ENCODE data around the gene YTHDF2. TPM values are rescaled to one million over a fixed set of nuclear protein-coding genes. Genes with fewer than 3 reads are reported as not detected.
A peak's percentile ranks its signal among the peaks of the same experiment; 100 is the strongest.

The YTHDF2 gene
- total RNA-seq, 5 donors from 2014 or later (not counting 1 experiment from before 2014, with no cell fraction given) = 61.3 to 77.3 (median 67.0) TPM

- Histone ChIP-seq H3K4me3 (ENCODE audit: control insufficient read depth in 1 of 2, extremely low read depth in 1 of 2, low read length in 1 of 2) (no peak overlapping the region), H3K27ac (ENCODE audit: low read length) (no peak overlapping the region), H3K4me1 (ENCODE audit: control insufficient read depth in 1 of 2, extremely low read depth in 1 of 2, insufficient read depth in 2 of 2, low read length in 2 of 2) (peaks cover 2 to 16% of the 10 kb centered on the region in 2 experiments), H3K27me3 (replicated peaks in 1 of 2; ENCODE audit: control insufficient read depth in 2 of 2, extremely low read depth in 1 of 2, insufficient read depth in 2 of 2, low read length in 1 of 2) (no peaks in the 10 kb centered on the region), H3K9me3 (no peaks in the 10 kb centered on the region), H3K36me3 (ENCODE audit: control insufficient read depth in 2 of 2, extremely low read depth in 1 of 2, insufficient read depth in 1 of 2, low read length in 1 of 2) (no peaks in the 10 kb centered on the region)
- no peak for ATAC-seq (replicated peaks in 1 of 4)
- no peaks in the 10 kb centered on the region for H3K9me3 Mint-ChIP-seq
- no peaks in the 10 kb centered on the region for H3K27me3 Mint-ChIP-seq
- H3K36me3 Mint-ChIP-seq = no peaks in the 10 kb centered on the region
- no peak overlapping the region for H3K27ac Mint-ChIP-seq
- WGBS (ENCODE audit: insufficient coverage) = 100% methylated on average over 1 of the region's 17 CpGs
- POLR2A ChIA-PET = interaction anchor here in 1 of 2 donors (1.7 kb wide), 1 partner anchor 40 kb away, joined by 5 read pairs; the partner anchor contains the start of gene YTHDF2
- H3K4me1 Mint-ChIP-seq = peaks cover 5 to 10% (median 9%) of the 10 kb centered on the region in 3 donors
- CTCF ChIA-PET = interaction anchor here (0.7 to 2.8 kb wide), 4 partner anchors 8 to 1632 kb away, joined by 3 to 16 read pairs (median 9); no protein-coding TSS in a partner anchor
- no peak for DNase-seq
- H3K4me3 Mint-ChIP-seq = peak overlapping the region in 2 of 3 donors; percentile 75 to 78
These were observed 39.6 kb downstream of the YTHDF2 start for GRCh38 chr1:28776341-28776740.

- H3K4me1 Mint-ChIP-seq = peaks cover 5 to 10% (median 9%) of the 10 kb centered on the region in 3 donors
- H3K27me3 Mint-ChIP-seq = no peaks in the 10 kb centered on the region
- Histone ChIP-seq H3K27me3 (replicated peaks in 1 of 2; ENCODE audit: control insufficient read depth in 2 of 2, extremely low read depth in 1 of 2, insufficient read depth in 2 of 2, low read length in 1 of 2) (no peaks in the 10 kb centered on the region), H3K36me3 (ENCODE audit: control insufficient read depth in 2 of 2, extremely low read depth in 1 of 2, insufficient read depth in 1 of 2, low read length in 1 of 2) (no peaks in the 10 kb centered on the region), H3K27ac (ENCODE audit: low read length) (no peak overlapping the region), H3K4me3 (ENCODE audit: control insufficient read depth in 1 of 2, extremely low read depth in 1 of 2, low read length in 1 of 2) (no peak overlapping the region), H3K4me1 (ENCODE audit: control insufficient read depth in 1 of 2, extremely low read depth in 1 of 2, insufficient read depth in 2 of 2, low read length in 2 of 2) (peaks cover 2 to 16% of the 10 kb centered on the region in 2 experiments), H3K9me3 (no peaks in the 10 kb centered on the region)
- DNase-seq (no peak), ATAC-seq (replicated peaks in 1 of 4) (no peak)
- 90% methylated on average over 2 of the region's 2 CpGs for WGBS (ENCODE audit: insufficient coverage)
- POLR2A ChIA-PET = no interaction called here
- no peaks in the 10 kb centered on the region for H3K36me3 Mint-ChIP-seq
- no peaks in the 10 kb centered on the region for H3K9me3 Mint-ChIP-seq
- no peak overlapping the region for H3K27ac Mint-ChIP-seq
- CTCF ChIA-PET = no interaction called here
- no peak overlapping the region for H3K4me3 Mint-ChIP-seq
These were observed 41.3 kb downstream of the YTHDF2 start for GRCh38 chr1:28778021-28778420.

- no peak overlapping the region for H3K4me3 Mint-ChIP-seq
These were observed 43.1 kb downstream of the YTHDF2 start for GRCh38 chr1:28779751-28780408.

GRCh38 chr1:28781305-28781704 is 44.6 kb downstream of the YTHDF2 start:
- H3K27ac ChIP-seq (ENCODE audit: low read length) = no peak overlapping the region
- no peaks in the 10 kb centered on the region for H3K27me3 Mint-ChIP-seq
- POLR2A ChIA-PET = no interaction called here
- H3K4me1 ChIP-seq (ENCODE audit: control insufficient read depth in 1 of 2, extremely low read depth in 1 of 2, insufficient read depth in 2 of 2, low read length in 2 of 2) = peaks cover 0 to 6% of the 10 kb centered on the region in 2 experiments
- H3K4me3 ChIP-seq (ENCODE audit: control insufficient read depth in 1 of 2, extremely low read depth in 1 of 2, low read length in 1 of 2) = no peak overlapping the region
- no peaks in the 10 kb centered on the region for H3K36me3 ChIP-seq (ENCODE audit: control insufficient read depth in 2 of 2, extremely low read depth in 1 of 2, insufficient read depth in 1 of 2, low read length in 1 of 2)
- no peaks in the 10 kb centered on the region for H3K9me3 ChIP-seq
- no peaks in the 10 kb centered on the region for H3K36me3 Mint-ChIP-seq
- DNase-seq (no peak), ATAC-seq (replicated peaks in 1 of 4) (no peak)
- H3K9me3 Mint-ChIP-seq = no peaks in the 10 kb centered on the region
- H3K27me3 ChIP-seq (replicated peaks in 1 of 2; ENCODE audit: control insufficient read depth in 2 of 2, extremely low read depth in 1 of 2, insufficient read depth in 2 of 2, low read length in 1 of 2) = no peaks in the 10 kb centered on the region
- no peak overlapping the region for H3K27ac Mint-ChIP-seq
- CTCF ChIA-PET = no interaction called here
- H3K4me1 Mint-ChIP-seq = peaks cover 7 to 10% (median 7%) of the 10 kb centered on the region in 3 donors
- WGBS (ENCODE audit: insufficient coverage) = 74% methylated on average over 3 of the region's 11 CpGs
- no peak overlapping the region for H3K4me3 Mint-ChIP-seq

More at GRCh38 chr1:28779751-28780408, 43.1 kb downstream of the YTHDF2 start:
- H3K27ac ChIP-seq (ENCODE audit: low read length) = no peak overlapping the region
- no peak for ATAC-seq (replicated peaks in 1 of 4)
- no peak overlapping the region for H3K4me3 ChIP-seq (ENCODE audit: control insufficient read depth in 1 of 2, extremely low read depth in 1 of 2, low read length in 1 of 2)
- Mint-ChIP-seq H3K4me1 (peaks cover 5 to 8% (median 7%) of the 10 kb centered on the region in 3 donors), H3K27ac (peak overlapping the region in 1 of 2 donors; percentile 19), H3K36me3 (no peaks in the 10 kb centered on the region), H3K9me3 (no peaks in the 10 kb centered on the region), H3K27me3 (no peaks in the 10 kb centered on the region)
- DNase-seq = no peak
- H3K9me3 ChIP-seq = no peaks in the 10 kb centered on the region
- 86% methylated on average over 3 of the region's 6 CpGs for WGBS (ENCODE audit: insufficient coverage)
- peaks cover under 1 to 10% of the 10 kb centered on the region in 2 experiments for H3K4me1 ChIP-seq (ENCODE audit: control insufficient read depth in 1 of 2, extremely low read depth in 1 of 2, insufficient read depth in 2 of 2, low read length in 2 of 2)
- H3K36me3 ChIP-seq (ENCODE audit: control insufficient read depth in 2 of 2, extremely low read depth in 1 of 2, insufficient read depth in 1 of 2, low read length in 1 of 2) = no peaks in the 10 kb centered on the region
- ChIA-PET POLR2A (interaction anchor here in 1 of 2 donors (0.7 kb wide), 1 partner anchor 296 kb away, joined by 3 read pairs; no protein-coding TSS in a partner anchor), CTCF (no interaction called here)
- no peaks in the 10 kb centered on the region for H3K27me3 ChIP-seq (replicated peaks in 1 of 2; ENCODE audit: control insufficient read depth in 2 of 2, extremely low read depth in 1 of 2, insufficient read depth in 2 of 2, low read length in 1 of 2)

GRCh38 chr1:28782011-28782410 is 45.3 kb downstream of the YTHDF2 start:
- ChIA-PET POLR2A (interaction anchor here in 1 of 2 donors (0.7 kb wide), 1 partner anchor 251 kb away, joined by 5 read pairs; no protein-coding TSS in a partner anchor), CTCF (no interaction called here)
- Histone ChIP-seq H3K27me3 (replicated peaks in 1 of 2; ENCODE audit: control insufficient read depth in 2 of 2, extremely low read depth in 1 of 2, insufficient read depth in 2 of 2, low read length in 1 of 2) (no peaks in the 10 kb centered on the region), H3K4me3 (ENCODE audit: control insufficient read depth in 1 of 2, extremely low read depth in 1 of 2, low read length in 1 of 2) (no peak overlapping the region), H3K36me3 (ENCODE audit: control insufficient read depth in 2 of 2, extremely low read depth in 1 of 2, insufficient read depth in 1 of 2, low read length in 1 of 2) (no peaks in the 10 kb centered on the region), H3K27ac (ENCODE audit: low read length) (no peak overlapping the region), H3K9me3 (no peaks in the 10 kb centered on the region), H3K4me1 (ENCODE audit: control insufficient read depth in 1 of 2, extremely low read depth in 1 of 2, insufficient read depth in 2 of 2, low read length in 2 of 2) (peaks cover 0 to 6% of the 10 kb centered on the region in 2 experiments)
- DNase-seq (no peak), ATAC-seq (replicated peaks in 1 of 4) (no peak)
- peak overlapping the region in 1 of 2 donors; percentile 17 for H3K27ac Mint-ChIP-seq
- H3K36me3 Mint-ChIP-seq = no peaks in the 10 kb centered on the region
- no peak overlapping the region for H3K4me3 Mint-ChIP-seq
- WGBS (ENCODE audit: insufficient coverage) = no CpG with 5 or more reads among the region's 3 CpGs
- no peaks in the 10 kb centered on the region for H3K9me3 Mint-ChIP-seq
- no peaks in the 10 kb centered on the region for H3K27me3 Mint-ChIP-seq
- H3K4me1 Mint-ChIP-seq = peaks cover 7 to 10% (median 7%) of the 10 kb centered on the region in 3 donors

GRCh38 chr1:28783363-28783762 is 46.6 kb downstream of the YTHDF2 start:
- H3K36me3 Mint-ChIP-seq = no peaks in the 10 kb centered on the region
- H3K9me3 Mint-ChIP-seq = no peaks in the 10 kb centered on the region
- DNase-seq = no peak
- H3K4me3 ChIP-seq (ENCODE audit: control insufficient read depth in 1 of 2, extremely low read depth in 1 of 2, low read length in 1 of 2) = no peak overlapping the region
- no peak overlapping the region for H3K27ac ChIP-seq (ENCODE audit: low read length)
- H3K4me1 Mint-ChIP-seq = peaks cover 7 to 10% (median 7%) of the 10 kb centered on the region in 3 donors
- no peak overlapping the region for H3K27ac Mint-ChIP-seq
- H3K36me3 ChIP-seq (ENCODE audit: control insufficient read depth in 2 of 2, extremely low read depth in 1 of 2, insufficient read depth in 1 of 2, low read length in 1 of 2) = no peaks in the 10 kb centered on the region
- no CpG with 5 or more reads among the region's 2 CpGs for WGBS (ENCODE audit: insufficient coverage)
- H3K4me3 Mint-ChIP-seq = no peak overlapping the region
- H3K9me3 ChIP-seq = no peaks in the 10 kb centered on the region
- H3K27me3 ChIP-seq (replicated peaks in 1 of 2; ENCODE audit: control insufficient read depth in 2 of 2, extremely low read depth in 1 of 2, insufficient read depth in 2 of 2, low read length in 1 of 2) = no peaks in the 10 kb centered on the region
- H3K4me1 ChIP-seq (ENCODE audit: control insufficient read depth in 1 of 2, extremely low read depth in 1 of 2, insufficient read depth in 2 of 2, low read length in 2 of 2) = peaks cover 0 to 6% of the 10 kb centered on the region in 2 experiments
- H3K27me3 Mint-ChIP-seq = no peaks in the 10 kb centered on the region
- ChIA-PET CTCF (interaction anchor here (0.5 to 1.4 kb wide), 8 partner anchors 8 to 419 kb away, joined by 3 to 8 read pairs (median 4); partner anchors contain the start of genes SRSF4 (in 1 of the 2) and TAF12 (in 1 of the 2)), POLR2A (no interaction called here)
- no peak for ATAC-seq (replicated peaks in 1 of 4)
